Upper lobe of left lung (tissue), 4 donors: ENCODE measurements around the gene ABHD1.

Experiments
- POLR2A ChIP-seq, 4 donors: fragments of 450-650 bp; IDR thresholded peaks; one replicate each; pipeline ENCODE4 v1.5.1; 2016 to 2017; ENCODE audit warnings: antibody characterized with exemption in 4 of 4, mild to moderate bottlenecking in 2 of 4
- POLR2AphosphoS5 ChIP-seq, 2 donors: sonication (generic); formaldehyde crosslinking; IDR thresholded peaks; one replicate each; pipeline ENCODE4 v1.5.1; 2017; ENCODE audit warnings: antibody characterized with exemption in 2 of 2
- TF ChIP-seq, protein P1 (sequence below), 6 experiments: fragments of 450-650 bp in 4 of 6; fragments of 200-600 bp in 2 of 6; sonication (generic) in 2 of 6; IDR thresholded peaks; one replicate each; pipeline ENCODE4 v1.5.1; 2016 to 2019; ENCODE audit warnings: antibody characterized with exemption in 6 of 6

DNA sequence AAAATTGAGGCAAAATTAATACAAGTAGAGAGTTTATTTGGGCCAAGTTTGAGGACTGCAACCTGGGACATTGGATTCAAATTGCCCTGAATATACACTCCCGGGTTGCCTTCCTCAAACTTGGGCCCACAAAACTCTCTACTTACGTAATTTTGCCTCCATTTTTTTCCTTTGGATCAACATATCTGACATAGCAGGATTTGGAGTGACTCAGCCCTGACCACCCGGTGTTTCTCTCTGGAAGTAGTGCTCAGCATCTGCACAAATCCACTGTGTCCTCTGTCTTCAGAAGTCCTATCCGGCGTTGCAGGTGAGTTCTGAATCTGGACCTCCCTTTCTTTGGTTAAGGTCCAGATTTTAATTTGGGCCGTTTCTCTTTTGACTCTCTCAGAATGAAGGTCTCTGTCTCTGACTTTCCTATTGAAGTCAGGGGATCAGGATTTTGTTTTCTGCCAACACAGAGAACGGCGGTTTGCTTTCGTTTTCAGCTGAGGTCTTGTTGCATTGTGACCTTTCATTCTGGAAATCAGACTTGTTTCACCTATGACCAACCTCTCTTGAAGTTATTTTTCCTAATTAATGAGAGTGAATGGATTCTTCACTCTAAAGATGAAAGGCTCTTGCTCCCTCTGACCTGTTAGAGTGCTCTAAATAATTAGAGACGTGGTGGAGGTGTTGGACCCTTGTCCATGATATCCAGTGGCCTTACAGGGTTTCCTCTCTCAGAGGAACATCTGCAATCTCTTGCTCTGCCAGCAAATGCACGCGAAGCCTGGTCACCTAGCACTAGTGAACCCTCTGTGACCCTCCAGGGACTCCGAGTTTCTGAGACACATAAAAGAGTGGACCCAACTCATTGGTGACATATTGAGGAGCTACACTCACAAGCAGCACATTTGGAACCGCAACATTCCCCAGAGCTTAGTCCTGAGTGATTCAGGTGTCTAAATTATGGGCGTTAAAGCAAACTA, 38.8 kb downstream of the ABHD1 start:
- TF ChIP-seq, protein P1, sequence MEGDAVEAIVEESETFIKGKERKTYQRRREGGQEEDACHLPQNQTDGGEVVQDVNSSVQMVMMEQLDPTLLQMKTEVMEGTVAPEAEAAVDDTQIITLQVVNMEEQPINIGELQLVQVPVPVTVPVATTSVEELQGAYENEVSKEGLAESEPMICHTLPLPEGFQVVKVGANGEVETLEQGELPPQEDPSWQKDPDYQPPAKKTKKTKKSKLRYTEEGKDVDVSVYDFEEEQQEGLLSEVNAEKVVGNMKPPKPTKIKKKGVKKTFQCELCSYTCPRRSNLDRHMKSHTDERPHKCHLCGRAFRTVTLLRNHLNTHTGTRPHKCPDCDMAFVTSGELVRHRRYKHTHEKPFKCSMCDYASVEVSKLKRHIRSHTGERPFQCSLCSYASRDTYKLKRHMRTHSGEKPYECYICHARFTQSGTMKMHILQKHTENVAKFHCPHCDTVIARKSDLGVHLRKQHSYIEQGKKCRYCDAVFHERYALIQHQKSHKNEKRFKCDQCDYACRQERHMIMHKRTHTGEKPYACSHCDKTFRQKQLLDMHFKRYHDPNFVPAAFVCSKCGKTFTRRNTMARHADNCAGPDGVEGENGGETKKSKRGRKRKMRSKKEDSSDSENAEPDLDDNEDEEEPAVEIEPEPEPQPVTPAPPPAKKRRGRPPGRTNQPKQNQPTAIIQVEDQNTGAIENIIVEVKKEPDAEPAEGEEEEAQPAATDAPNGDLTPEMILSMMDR (IDR thresholded peaks at IDR 0.05), result no peak
- TF ChIP-seq POLR2AphosphoS5 (IDR thresholded peaks at IDR 0.05) (no peak), POLR2A (IDR thresholded peaks at IDR 0.05) (no peak)
